Prostate gland (tissue), 2 donors: ENCODE measurements around the gene RETN.

Experiments
- POLR2AphosphoS5 ChIP-seq: sonication (generic); formaldehyde crosslinking; IDR thresholded peaks from one replicate; pipeline ENCODE4 v1.6.1; 2017; ENCODE audit warnings: antibody characterized with exemption
- TF ChIP-seq, protein P1 (sequence below), 4 experiments: fragments of 200-600 bp in 2 of 4; fragments of 450-650 bp in 2 of 4; sonication (generic) in 2 of 4; IDR thresholded peaks; 1 replicate in 3 of 4; 2 replicates in 1 of 4; pipeline ENCODE4 v1.5.1; 2016 to 2019; ENCODE audit warnings: antibody characterized with exemption in 4 of 4, mild to moderate bottlenecking in 2 of 4, moderate library complexity in 2 of 4

GRCh38 chr19:7689165-7689564 lies 20.3 kb downstream of the RETN start:
- TF ChIP-seq POLR2AphosphoS5 = no peak
- TF ChIP-seq, protein P1, sequence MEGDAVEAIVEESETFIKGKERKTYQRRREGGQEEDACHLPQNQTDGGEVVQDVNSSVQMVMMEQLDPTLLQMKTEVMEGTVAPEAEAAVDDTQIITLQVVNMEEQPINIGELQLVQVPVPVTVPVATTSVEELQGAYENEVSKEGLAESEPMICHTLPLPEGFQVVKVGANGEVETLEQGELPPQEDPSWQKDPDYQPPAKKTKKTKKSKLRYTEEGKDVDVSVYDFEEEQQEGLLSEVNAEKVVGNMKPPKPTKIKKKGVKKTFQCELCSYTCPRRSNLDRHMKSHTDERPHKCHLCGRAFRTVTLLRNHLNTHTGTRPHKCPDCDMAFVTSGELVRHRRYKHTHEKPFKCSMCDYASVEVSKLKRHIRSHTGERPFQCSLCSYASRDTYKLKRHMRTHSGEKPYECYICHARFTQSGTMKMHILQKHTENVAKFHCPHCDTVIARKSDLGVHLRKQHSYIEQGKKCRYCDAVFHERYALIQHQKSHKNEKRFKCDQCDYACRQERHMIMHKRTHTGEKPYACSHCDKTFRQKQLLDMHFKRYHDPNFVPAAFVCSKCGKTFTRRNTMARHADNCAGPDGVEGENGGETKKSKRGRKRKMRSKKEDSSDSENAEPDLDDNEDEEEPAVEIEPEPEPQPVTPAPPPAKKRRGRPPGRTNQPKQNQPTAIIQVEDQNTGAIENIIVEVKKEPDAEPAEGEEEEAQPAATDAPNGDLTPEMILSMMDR (IDR thresholded peaks at IDR 0.05) = no peak
